CD4-positive, alpha-beta T cell treated with Interleukin-10 for 1 hour (primary cell): Measurements from ENCODE around the gene GABRQ.

Source experiments
- DNase-seq: peaks from one replicate; pipeline ENCODE4 v3.0.0-alpha.2; 2020

Gene GABRQ

DNA sequence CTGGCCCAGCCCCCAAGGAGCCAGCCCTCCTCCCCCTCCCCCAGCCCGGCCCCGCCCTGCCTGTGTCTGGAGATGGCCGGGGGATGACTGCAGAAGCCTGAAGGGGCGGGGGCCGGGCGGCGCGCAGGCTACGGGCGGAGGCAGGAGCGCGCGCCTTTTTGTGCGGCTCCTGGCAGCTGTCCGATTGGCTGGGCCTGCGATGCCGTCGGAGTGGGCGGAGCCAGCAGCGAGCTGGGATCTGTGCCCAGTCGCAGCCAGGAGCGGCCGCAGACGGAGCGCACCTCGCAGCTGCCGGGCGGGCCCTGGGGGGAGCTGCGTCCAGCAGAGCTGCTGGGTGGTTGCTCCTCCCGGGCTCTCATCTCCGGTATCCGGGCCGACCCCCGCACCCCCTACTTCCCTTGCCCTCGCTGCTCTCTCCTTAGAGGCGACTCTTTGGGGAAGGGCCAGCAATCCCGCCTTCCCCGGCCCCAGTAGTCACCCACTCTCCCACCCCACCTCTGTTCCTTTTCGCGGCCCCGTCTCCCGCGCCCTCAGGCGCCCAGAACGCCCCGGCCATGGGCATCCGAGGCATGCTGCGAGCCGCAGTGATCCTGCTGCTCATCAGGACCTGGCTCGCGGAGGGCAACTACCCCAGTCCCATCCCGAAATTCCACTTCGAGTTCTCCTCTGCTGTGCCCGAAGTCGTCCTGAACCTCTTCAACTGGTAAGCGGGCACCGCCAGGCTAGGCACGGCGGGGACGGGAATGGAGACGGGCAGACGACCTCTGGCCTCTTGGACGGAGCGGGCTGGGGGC lies at the start of gene GABRQ:
Gene GABRQ (plus strand): TSS at position 247 of the 794 bp plus-strand sequence. CDS start 308 bp downstream, at position 555.
- no peak for DNase-seq

DNA sequence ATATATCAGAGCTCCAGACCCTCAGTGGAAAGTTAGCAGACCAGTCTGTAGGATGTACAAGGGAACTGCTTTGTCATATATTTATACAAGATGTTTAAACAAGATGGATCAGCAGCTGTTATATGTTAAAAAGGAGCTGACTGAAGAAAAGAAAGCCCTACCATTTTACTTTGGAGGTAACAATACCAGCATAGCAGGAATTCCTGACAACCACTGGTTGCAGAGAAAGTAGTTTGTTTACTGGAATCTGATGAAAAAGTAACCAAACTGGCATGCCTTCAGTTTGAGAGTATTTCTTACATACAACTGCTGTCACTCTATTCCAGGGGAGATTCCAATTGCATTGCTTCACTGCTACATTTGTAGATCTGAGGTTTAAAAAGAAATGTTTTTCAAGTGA lies 49.5 kb upstream of the GABRQ start:
- no peak for DNase-seq

DNA sequence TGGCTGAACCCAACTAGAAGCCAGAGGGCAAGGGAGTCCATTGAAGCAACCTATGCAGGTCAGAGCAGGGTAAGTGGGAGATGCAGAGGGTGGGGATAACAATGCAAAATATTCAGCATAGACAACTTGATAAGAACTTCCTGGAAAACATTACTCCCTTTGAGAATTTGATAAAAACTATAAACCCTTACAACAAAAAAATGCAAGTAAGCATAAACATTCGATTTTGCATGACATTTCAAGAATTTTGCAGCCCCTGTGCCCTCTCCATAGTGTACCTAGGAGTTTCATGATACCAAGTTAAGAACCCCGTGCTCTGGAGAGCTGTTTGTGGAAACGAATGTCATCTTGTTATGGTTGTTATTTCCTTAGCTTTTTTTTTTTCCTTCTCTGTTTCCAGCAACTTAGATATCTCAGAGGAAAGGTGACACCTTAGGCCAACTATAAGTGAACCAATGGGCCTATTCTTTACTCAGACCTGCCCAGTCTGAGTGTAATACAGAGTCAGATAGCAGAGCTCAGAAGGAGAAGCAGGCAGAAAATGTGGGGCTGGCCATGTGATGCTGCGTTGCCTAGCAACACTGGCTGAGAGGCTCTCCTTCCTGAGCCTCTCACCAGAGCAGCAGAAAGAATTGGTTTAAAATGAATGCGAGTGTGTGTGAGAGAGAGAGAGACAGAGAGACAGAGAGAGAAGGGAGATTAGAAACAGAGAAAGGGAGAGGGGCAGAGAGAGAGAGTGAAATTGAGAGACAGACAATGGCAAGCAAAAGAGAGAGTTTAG lies 36.7 kb upstream of the GABRQ start:
- DNase-seq, result no peak

DNA sequence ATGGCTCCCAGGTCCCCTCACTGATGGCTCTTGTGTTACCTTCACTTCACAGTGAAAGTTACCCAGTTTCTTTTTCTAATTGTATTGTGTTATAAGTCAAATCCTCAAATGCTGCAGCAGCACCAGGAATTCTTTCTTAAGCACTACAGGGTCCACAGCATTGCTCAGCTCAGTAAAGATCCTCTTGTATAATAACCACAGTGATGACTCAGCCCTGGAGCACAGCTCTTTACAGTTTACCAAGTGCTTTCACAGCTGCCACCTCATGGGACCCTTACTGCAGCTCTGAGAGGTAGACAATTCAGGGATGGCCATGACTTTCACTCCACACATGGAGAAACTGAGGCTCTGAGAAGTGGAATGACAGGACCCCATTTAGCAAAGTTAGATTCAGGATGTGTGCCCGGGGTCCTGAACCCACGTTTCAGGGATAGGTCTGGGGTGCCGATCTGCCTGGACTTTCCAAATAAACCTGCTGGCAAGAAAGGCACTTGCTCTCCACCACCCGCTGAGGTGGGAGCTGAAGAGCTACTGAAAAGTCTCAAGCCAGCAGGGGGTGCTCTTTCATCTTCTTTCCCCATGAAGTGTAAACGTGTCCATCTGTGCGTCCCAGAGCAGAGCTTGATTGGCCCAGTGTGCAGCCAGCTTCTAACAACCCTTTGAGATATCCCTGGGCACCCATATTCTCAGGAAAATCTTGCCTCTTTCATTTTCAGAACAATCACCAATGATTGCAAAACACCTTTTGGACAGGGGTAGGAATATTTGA lies 35.7 kb upstream of the GABRQ start:
- DNase-seq, result no peak

DNA sequence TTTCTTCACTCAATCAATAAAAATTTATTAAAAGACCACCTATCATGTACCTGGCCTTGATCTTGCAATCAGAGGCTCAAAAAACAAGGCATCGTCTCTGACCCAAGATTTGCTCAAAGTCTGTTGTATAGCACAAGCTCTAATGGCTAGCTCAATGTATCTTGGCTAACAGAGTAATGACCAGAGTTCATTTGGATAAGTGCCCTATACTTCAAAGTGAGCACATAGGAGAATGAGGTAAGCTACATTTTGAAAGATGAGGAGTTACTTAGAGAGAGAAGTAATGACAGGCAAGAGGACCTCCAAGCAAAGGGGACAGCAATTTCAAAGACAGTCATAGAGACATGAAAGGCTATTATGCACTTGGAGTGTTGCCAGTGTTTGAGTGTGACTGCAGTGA lies 22.9 kb upstream of the GABRQ start:
- DNase-seq, result no peak

DNA sequence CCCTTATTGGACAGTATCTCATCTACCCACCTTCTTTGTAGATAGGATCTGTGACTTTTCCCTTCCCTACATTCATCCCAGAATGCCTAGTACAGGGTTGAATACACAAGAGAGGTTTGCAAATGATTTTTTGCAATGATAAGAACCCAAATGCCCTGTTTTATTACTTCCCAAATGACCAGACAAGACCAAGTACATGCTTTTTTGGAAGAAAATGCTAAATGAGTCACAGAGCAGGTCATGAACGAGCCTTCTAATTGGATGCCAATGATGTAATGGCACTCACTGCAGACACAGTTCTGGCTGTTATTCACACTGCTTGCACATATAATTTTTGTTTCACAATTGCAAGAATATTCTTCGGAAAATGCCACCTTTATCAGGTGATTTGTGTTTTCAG lies 17.8 kb upstream of the GABRQ start:
- DNase-seq, result no peak

DNA sequence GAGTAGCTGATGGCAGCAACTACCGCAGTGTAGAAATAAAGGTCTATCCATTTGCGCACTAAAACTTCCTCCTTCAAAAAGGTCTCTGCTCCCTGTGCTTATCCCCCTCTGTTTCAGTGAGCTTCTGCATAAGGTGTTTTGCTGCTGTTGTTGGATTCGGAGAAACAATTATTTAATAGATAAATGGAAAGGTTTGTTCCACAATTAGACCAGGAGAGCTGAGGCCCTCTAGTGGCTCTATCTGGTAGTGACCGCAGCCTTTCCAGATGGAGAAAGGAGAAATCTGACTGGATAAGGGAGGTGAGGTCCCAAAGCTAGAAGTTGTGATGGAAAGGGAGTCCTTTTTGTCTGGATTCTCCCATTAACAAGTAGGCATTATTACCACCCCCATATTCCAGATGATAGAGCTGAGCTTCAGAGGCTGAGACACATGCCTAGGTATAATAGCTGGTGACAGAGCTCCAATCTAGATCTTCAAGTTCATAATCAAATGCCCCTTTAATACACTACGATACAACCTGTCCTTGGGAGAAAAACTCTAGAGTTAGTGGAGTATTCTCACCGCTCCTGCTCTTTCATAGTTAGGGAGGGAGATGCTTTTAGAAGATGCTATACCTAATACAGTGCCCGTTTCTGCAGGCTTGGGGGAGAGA lies 5.1 kb upstream of the GABRQ start:
- peak; percentile 8 for DNase-seq

DNA sequence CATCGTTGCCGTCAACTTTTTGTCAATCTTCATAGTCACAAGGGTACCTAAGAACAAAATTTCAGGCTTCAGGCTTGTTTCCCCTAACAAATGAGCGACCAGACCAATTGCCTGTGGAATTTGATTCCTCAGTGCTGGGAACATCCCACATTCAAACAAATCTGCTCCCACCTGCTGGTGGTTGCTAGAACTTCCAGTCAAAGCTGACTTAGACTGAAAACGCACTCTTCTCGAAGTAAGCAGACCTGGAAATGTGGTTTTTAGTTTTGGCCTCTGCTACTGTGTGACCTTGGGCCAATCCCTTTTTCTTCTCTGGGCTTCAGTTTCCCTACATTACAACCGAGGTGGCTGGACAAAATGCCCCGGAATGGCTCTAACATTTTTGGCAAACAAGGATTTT lies 1.8 kb upstream of the GABRQ start:
- no peak for DNase-seq

DNA sequence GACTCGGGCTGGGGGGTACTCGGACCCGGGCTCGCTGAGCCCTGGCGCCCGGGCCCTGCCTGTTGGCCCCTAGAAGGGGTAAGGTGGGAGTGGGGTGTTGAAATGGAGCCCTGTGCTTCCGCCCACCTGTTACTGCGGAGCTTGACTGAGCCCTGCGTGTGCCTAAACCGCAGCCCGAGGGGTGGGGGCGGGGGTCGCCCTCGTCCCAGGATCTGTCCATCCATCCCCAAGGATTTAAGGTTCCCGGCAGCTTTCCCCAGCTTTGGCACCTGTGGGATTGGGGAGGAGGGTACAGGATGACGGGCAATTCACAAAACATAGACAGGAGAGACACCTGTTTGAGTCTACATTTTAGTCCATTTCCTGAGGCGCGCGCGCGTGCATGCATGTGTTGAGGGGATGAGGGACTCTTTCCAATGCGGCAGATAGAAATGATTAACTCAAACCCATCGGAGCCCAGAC lies 779 bp downstream of the GABRQ start:
- DNase-seq, result no peak

DNA sequence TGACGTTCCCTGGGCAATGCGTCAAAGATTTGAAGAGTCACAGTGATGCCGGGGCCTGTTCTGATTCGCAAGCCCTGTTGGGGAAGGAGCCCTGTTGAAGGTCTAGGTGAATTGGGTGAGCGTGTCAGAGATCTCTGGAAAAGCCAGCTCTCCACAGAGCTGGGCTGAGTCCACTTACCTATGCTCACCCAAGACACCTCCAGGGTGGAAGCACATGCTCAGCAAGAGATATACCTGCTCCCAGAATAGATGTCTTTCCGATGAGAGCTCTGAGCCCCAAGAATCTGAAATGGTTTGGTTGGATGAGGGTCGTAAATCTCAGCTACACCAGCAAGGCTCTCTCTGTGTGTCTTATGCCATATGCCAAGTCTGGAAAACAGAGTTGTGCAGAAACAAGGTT lies 1.7 kb downstream of the GABRQ start:
- no peak for DNase-seq

DNA sequence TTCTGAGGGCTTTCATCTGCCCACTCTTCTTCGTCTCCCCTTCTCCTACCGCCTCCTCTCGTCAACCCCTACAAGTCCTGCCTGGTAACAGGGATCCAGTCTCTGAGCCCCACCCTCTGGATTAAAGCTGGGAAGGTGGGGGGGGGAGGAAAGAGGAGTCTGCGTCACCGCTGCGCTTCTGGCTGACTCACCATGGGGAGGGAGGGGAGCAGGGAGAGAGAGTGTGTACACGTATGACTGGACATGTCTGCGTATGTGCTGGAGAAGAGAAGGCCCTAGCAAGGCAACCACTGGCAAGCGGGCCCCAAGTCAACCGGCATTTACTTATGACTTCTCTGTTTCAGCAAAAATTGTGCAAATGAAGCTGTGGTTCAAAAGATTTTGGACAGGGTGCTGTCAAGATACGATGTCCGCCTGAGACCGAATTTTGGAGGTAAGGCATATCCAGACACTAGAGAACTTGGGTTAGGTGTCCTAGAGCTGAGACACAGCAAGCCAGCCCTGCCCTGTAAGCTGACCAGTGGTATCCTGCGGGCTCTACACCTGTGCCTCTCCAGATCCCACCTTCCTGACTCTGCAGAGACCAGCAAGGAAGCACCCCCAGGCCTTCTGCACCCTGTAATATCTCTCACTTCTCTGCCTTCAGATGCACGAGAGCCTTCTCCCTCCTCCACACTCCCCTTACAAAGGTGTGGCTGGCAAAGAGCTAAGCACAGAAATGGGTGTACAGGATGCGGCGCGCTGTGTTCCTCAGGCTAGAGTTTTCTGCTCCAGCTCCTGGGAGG lies 2.5 kb downstream of the GABRQ start:
- DNase-seq, result no peak

DNA sequence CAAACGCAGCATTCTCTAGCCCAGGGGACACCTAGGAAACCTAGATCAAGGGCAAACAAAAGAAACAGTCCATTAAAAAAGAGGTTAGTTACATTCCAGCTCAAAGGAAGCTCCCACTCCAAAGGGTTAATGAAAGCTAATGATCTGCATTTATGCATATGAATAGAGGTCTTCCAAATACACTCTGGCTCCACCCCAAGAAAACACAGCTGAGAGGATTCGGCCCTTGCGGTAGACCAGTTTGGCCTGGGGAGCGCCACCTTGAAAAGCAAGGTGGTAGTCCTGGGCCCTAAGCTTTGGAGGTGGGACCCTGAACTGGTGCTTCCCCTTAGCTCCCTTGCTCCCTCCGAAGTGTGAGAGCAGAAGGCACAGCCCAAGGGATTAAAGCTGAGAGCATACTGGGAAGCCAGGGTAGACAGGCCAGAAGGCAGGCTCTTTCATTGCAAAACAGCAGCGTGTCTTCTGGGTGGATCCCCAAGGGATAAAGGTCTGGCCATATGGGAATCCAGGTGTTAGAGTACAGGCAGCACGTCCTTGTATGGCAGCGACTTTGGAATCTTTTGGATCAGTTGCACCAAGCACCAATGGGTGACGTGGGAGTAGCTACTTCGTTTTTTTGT lies 3.7 kb downstream of the GABRQ start:
- no peak for DNase-seq

DNA sequence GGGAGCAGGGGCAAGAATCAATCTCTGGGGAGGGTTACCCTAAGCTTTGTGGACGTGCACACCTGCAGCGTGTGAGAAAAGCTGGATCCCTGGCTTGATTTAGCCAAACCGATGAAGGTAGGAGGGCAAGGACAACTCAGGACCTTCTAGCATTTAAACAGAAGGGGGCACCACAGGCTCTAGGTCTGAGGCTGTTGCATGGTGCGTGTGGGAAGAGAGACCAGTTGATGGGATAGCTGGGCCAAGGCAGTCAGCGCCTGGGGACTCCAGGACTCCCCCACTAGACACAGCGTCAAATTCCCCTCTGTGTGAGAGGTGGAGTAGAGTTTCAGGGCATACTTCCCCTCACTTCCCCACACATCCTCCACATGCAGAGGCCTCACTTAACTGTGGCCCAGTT lies 4.3 kb downstream of the GABRQ start:
- DNase-seq, result no peak

DNA sequence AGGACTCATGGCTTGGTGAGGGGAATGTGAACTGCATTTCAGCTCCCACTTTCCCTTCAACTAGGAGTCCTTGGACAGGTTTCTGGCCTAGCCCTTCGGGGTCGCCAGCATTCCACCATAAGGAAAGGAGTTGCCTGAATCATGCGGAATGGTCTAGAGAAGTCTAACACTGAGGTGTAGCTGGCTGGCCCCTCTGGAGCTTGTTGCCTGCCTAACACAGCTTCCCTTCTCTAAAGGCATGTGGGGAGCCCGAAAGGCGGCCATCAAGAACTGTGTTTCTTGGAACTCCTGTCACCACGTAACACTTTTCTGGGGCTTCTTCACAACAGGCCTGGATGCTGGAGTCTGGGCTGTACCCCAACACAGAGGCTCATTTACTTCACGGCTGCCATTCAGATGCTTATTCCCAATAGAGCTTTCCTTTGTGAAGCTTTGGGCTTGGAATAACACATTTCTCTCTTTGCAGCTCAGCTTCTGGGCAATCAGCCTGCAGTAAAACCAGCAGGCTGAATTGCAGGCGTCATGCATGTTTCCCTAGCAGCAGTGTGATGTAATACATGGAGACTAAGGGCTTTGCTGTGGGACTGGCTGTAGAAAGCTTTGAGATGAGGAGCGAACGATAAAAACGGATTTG lies 5.4 kb downstream of the GABRQ start:
- no peak for DNase-seq

DNA sequence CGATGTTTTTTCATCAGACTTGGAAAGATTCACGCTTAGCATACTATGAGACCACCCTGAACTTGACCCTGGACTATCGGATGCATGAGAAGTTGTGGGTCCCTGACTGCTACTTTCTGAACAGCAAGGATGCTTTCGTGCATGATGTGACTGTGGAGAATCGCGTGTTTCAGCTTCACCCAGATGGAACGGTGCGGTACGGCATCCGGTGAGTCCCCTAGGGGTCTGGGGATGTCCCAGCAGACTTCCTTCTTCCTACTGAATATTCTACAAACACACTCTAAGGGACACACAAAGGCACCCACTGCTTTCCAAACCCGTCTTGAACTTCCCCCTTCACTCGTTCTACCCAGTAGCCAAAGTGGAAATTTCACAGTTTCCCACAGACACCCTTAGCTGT lies 9.3 kb downstream of the GABRQ start:
- DNase-seq, result no peak

DNA sequence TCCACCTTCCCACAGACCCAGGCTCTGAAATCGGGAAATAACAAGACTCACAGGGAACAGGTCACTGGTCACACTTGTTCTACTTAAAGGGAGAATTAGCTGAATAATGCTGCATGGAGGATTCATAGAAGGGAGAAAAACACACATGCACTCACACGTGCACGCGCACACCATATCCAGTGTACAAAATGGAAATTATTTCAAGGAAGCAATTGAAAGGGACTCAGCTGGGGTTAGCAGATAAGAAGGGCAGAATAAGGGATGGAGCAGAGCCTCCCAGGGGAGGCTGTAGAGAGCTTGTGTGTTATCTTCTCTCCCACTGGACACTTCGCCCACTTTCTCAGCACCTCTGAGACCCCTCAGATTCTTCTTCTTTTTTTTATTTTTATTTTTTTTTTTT lies 10.3 kb downstream of the GABRQ start:
- no peak for DNase-seq

DNA sequence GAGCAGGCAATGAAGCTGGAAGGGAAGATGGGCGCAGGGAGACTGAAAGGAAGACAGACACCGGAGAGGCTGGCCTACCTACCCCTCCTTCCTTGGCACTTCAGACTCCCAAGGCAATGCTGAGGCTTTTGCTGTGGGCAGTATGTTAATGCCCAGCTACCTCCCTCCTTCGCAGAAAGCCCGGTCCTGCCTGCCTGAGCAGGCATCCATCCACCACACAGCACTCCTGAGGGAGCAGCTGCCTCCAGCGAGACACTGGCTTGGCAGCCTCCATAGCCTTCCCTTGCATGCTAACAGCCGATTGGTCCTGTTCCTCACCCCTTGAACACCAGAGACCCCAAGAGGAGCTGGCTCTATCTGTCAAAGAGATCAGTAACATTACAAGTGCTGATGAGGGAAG lies 14.4 kb downstream of the GABRQ start:
- DNase-seq, result no peak

DNA sequence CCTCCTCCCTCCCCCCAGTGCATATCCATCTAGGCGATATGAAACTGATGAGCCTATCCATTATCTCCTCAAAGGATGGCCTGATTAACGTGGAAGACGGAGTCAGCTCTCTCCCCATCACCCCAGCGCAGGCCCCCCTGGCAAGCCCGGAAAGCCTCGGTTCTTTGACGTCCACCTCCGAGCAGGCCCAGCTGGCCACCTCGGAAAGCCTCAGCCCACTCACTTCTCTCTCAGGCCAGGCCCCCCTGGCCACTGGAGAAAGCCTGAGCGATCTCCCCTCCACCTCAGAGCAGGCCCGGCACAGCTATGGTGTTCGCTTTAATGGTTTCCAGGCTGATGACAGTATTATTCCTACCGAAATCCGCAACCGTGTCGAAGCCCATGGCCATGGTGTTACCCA lies 14.8 kb downstream of the GABRQ start:
- DNase-seq, result no peak

DNA sequence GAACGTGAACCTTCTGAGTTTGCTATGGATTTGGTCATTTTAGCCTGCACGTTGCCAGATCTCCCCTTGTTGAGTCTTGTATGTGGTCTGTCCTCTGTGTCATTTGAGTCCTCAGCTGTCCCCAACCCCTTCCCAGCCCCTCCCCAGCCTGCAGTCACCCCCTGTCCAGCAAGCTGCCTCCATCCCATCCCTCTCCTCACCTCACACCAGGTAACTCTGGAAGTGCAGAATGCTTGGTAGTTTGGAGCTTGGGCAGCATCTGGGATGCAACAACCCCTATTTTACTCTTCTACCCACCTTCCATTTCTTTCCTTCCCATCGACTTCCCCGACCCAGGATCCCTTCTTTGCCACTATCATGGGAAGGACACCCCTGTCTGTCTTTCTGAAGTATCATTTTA lies 18.4 kb downstream of the GABRQ start:
- DNase-seq, result no peak

DNA sequence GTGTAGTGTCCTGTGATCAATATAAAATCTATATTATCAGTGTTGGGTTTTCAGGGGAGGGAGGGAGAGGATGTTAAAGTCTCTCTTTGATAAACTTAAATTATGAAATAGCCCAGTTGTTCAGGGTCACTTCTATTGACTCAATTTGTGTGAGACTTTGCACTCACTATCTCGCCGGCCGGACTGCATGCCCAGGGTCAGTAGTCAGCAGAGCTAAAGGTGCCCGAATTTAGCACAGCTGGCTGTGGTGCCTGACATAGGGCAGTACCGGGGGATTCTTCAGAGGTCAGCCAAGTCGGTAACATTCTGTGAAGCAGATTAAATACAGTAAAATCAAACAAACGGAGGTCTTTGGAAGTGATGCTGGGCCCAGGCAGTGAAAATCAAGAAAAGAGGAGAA lies 19.2 kb downstream of the GABRQ start:
- no peak for DNase-seq

DNA sequence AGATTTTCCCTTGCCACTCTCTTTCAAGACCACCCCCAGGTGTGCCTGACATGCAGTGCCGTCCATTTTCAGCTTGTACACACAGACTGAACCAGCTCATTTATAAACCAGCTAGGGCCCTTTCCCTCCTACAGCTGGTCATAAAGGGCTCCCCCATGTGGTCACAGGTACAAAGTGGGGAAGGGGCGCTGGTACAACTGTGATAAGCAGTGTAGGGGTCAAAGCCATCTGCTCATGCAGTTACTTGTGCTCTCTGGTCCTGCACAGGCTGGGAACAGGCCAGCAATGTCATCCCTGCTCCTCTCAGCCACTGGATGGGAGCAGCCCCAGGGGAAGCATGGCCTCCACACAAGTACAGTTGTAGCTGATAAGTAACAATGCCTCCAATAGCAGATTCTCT lies 20.6 kb downstream of the GABRQ start:
- DNase-seq, result no peak
